GM12873 (cell line): ENCODE measurements around the gene GPC5.

Source experiments
- TF ChIP-seq, protein P1 (sequence below): IDR thresholded peaks from 2 replicates; pipeline ENCODE4 v1.5.1; 2012; ENCODE audit warnings: low read depth, mild to moderate bottlenecking, moderate library complexity, low read length, control low read depth; ENCODE audit not compliant: insufficient read depth; ENCODE audit errors: missing control alignments

The GPC5 gene

DNA sequence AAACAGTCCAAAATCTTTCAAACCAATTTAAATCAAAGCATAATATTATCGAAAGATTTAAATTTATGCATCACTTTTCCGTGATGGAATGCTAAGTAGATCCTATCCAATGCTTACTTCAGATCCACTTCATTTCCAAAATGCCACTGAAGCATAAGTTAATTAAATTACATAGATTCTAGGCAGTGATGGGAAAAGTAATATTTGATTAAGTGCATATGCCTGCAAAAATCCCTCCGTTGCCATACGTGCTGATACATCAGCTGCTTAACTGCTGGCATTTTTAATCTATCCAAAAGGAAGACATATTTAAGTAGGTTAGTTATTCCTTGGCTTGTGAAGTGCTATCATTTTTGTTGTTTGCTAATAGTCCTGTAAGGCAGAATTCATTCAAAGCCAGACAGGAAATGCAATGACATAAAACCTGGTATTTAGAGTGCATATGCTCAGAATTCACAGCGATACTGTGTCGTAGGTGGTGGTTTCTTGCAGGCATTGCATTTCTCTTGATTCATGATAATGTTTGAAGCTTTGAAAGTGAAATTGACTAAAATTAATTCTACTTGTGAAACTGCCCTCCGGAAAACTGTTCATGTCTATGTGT lies 1089.9 kb downstream of the GPC5 start:
- TF ChIP-seq, protein P1, sequence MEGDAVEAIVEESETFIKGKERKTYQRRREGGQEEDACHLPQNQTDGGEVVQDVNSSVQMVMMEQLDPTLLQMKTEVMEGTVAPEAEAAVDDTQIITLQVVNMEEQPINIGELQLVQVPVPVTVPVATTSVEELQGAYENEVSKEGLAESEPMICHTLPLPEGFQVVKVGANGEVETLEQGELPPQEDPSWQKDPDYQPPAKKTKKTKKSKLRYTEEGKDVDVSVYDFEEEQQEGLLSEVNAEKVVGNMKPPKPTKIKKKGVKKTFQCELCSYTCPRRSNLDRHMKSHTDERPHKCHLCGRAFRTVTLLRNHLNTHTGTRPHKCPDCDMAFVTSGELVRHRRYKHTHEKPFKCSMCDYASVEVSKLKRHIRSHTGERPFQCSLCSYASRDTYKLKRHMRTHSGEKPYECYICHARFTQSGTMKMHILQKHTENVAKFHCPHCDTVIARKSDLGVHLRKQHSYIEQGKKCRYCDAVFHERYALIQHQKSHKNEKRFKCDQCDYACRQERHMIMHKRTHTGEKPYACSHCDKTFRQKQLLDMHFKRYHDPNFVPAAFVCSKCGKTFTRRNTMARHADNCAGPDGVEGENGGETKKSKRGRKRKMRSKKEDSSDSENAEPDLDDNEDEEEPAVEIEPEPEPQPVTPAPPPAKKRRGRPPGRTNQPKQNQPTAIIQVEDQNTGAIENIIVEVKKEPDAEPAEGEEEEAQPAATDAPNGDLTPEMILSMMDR, result no peak

DNA sequence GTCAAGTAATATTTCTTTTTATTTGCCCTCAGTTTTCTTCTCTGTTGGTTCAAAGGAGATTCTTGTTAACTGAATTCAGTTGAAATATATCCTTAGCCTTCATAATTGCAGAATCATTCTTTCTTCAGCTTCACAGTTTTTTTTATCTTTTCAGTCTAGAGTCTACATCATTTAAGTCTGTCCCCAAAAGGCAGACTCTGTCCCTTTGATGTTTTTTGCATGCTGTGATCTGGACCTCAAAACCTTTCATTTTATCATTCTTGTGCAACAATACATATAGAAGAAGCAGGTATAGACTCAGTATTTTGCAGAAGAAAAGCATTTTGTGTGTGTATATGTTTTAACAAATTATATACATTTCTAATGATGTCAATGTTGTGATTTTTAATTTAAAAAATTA lies 1093.4 kb downstream of the GPC5 start:
- TF ChIP-seq, protein P1, result no peak

DNA sequence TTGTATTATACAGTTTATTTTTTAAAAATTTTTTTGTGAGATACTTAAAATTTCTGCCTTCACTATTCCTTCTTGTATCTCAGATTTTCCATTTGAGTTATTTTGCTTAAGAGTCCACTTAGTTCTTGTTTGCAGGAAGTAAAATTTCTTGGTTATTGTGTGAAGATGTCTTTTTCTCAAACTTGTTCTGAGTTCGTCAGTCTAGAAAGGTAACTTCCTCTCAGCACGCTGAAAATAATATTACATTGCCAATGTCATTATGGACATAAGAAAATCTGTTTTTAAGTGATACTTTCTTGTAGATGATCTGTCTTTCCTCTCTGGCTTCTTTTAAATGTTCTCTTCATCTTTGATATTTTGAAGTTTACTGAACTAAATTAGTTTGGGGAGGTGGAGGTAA lies 1096.5 kb downstream of the GPC5 start:
- TF ChIP-seq, protein P1, result no peak

DNA sequence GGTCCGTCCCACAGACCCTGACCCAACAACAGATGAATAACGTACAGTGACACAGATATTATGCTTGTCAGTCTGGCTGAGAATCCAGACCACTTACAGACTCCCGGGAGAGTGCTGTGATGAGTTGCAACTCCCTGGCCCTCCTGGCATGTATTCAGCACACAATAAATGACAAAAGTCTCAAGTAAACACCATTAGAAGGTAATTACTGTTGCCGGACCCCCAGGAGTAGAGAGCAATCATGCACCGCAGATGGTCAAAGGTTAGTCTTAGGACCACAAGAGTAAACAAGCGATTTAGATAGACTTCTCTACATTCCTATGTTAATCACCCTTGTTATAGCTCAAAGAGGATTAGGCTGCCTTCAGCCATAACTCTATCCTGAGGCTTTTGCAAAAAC lies 1101.8 kb downstream of the GPC5 start:
- TF ChIP-seq, protein P1, result no peak

DNA sequence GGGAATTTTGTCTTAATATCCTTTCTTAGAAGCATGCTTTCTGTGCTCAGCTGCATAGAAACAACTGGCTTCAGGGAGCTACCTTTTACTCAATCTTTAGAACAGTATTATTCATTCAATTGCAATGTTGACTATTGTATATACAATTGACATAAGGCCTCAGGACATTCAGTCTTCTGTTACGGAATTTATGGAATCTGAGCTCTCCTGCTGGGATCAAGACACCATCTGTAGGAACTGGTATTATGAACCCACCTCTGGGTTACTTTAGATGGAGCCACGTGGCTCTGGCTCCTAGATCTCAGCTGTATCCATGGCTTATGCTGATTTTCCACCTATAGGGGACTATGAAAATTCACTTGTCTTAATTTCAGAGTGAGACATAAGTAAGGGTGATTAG lies 1112.0 kb downstream of the GPC5 start:
- TF ChIP-seq, protein P1, result no peak

DNA sequence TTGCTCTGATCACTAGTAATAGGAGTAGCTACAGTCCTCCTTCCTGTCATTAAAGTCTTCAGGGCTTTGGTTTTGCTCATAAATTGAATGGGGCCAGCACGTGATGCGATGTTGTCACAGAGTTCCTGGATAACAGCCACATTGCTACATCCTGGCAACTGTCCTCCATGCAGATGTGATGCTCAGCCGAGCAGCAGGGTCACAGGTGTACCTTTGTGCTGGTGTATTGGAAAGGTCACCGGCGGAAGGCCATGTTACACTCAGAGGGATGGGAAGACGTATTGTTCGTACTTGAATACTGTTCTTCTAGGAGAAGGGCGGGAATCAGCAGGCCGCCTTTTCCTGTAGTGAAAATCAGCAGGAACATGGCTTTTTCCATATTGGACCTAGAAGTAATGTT lies 1114.4 kb downstream of the GPC5 start:
- TF ChIP-seq, protein P1, result no peak

DNA sequence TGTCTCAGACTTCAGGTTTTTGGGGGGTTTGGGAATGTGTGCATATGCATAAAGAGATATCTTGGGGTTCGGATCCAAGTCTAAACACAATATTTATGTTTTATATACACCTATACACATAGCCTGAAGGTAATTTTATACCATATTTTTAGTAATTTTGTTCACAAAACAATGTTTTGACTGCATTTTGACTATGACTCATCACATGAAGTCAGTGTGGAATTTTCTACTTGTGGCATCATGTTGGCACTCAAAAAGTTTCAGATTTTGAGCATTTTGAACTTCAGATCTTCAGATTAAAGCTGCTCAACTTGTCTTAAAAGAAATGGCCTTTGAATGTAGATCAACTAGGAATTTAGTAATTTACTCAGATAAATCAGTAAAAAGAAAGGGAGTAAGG lies 1115.3 kb downstream of the GPC5 start:
- TF ChIP-seq, protein P1, result no peak
